ENCODE measurements around the gene RRP8.

GRCh38 chr11:6567371-6567745 lies 36.1 kb downstream of the RRP8 start:
- TF ChIP-seq CTCF (IDR thresholded peaks at IDR 0.05; ENCODE audit: poor library complexity) = no peak
- TF ChIP-seq EZH2phosphoT487 (IDR thresholded peaks at IDR 0.05; ENCODE audit: low read depth, severe bottlenecking, unreplicated experiment) = no peak
